Measurements from ENCODE around the gene CTBP1. TPM values are rescaled to one million over a fixed set of nuclear protein-coding genes. Genes with fewer than 3 reads are reported as not detected.

CTBP1 gene
- total and polyA plus RNA-seq, 9 of the 15 experiments (the other 6 are each of a cell fraction or from before 2014, with no cell fraction given): 14.5 to 162 (median 68.2) TPM

- no peak for TF ChIP-seq L3MBTL2 (IDR thresholded peaks at IDR 0.05)
- TF ChIP-seq ETS1 (conservative IDR thresholded peaks at IDR 0.05; ENCODE audit: control insufficient read depth, low read depth, low read length): no peak
- no peak for TF ChIP-seq PTRF (tag; IDR thresholded peaks at IDR 0.05)
- TF ChIP-seq MTA2 (IDR thresholded peaks at IDR 0.05; ENCODE audit: low read depth): no peak
Measured at GRCh38 chr4:1283711-1284110, 34.8 kb upstream of the CTBP1 start (continued).

- no peaks in the 10 kb centered on the region for H4K20me1 ChIP-seq (replicated peaks; ENCODE audit: control insufficient read depth, insufficient read depth, low read length)
- H3K27me3 ChIP-seq (ENCODE audit: control insufficient read depth in 2 of 2, insufficient read depth in 2 of 2, low read length in 2 of 2): peaks cover 15 to 43% of the 10 kb centered on the region in 2 experiments
- no peaks in the 10 kb centered on the region; a peak in 1 of 5 replicates for H3K4me1 ChIP-seq (replicated peaks in 1 of 2; ENCODE audit: control insufficient read depth in 2 of 2, insufficient read depth in 2 of 2, low read length in 2 of 2)
- ATAC-seq (no peak), FAIRE-seq (no peak), DNase-seq (ENCODE audit: extremely low read depth in 1 of 4, low spot score in 3 of 4) (no peak)
- H3K79me2 ChIP-seq (ENCODE audit: control insufficient read depth, insufficient read depth, low read length): no peaks in the 10 kb centered on the region
- ChIA-PET POLR2A (interaction anchor here (0.5 to 0.6 kb wide), 2 partner anchors 12 to 109 kb away, joined by 3 read pairs; no protein-coding TSS in a partner anchor), CTCF (ENCODE audit: low intra/inter-chr PET ratio) (no interaction called here)
- no peaks in the 10 kb centered on the region for H3K9me1 ChIP-seq (ENCODE audit: control insufficient read depth, insufficient read depth, low read length)
- H3K9me3 ChIP-seq (replicated peaks; ENCODE audit: control insufficient read depth, insufficient read depth, low read depth, low read length): no peaks in the 10 kb centered on the region
- no peak overlapping the region for H3K4me2 ChIP-seq (ENCODE audit: insufficient read depth, low read length)
- in situ Hi-C loops (cut with MboI) (no loop called here), intact Hi-C loops (cut with micrococcal nuclease) (no loop called here)
- no peak overlapping the region for H3K27ac ChIP-seq (ENCODE audit: extremely low read depth, low read depth, low read length)
- WGBS (ENCODE audit: insufficient coverage, low coverage, missing lambda C conversion rate): 0% methylated on average over 10 of the region's 10 CpGs
- BruUV-seq (replicated peaks): no TSS peak
- H3K9ac ChIP-seq (ENCODE audit: insufficient read depth in 1 of 2, low read depth in 2 of 2, low read length in 2 of 2): no peak overlapping the region
- H2AFZ ChIP-seq (ENCODE audit: low read depth, low read length): no peak overlapping the region
- H3K36me3 ChIP-seq (ENCODE audit: control insufficient read depth, insufficient read depth, low read length): no peaks in the 10 kb centered on the region
- no peak overlapping the region for H3K4me3 ChIP-seq
- TF ChIP-seq SIN3A (IDR thresholded peaks at IDR 0.05; ENCODE audit: borderline replicate concordance in 2 of 2, control insufficient read depth in 1 of 2, low read depth in 2 of 2, low read length in 2 of 2) (no peak), ZNF140 (CRISPR knock-in tag; IDR thresholded peaks at IDR 0.05) (no peak), ZNF780A (CRISPR knock-in tag; IDR thresholded peaks at IDR 0.05) (no peak), KLF1 (tag; IDR thresholded peaks at IDR 0.05) (no peak), ZNF449 (CRISPR knock-in tag; IDR thresholded peaks at IDR 0.05) (no peak), KDM5B (IDR thresholded peaks at IDR 0.05; ENCODE audit: insufficient replicate concordance, low read depth, low read length) (no peak), TEAD1 (CRISPR knock-in tag; IDR thresholded peaks at IDR 0.05) (no peak), XRCC4 (IDR thresholded peaks at IDR 0.05; ENCODE audit: extremely low read depth, insufficient read depth, insufficient read length) (no peak), SNIP1 (IDR thresholded peaks at IDR 0.05; ENCODE audit: low read depth) (no peak), MBD1 (CRISPR knock-in tag; IDR thresholded peaks at IDR 0.05) (no peak)
Measured at GRCh38 chr4:1279253-1279652, 30.3 kb upstream of the CTBP1 start.

Data from K562 (cell line).